ENCODE data around the gene BMPR1B.

BMPR1B gene

GRCh38 chr4:95186666-95187065 lies 428.9 kb downstream of the BMPR1B start:
- no peak overlapping the region for H3K27ac ChIP-seq (ENCODE audit: low read depth, low read length)
- H3K36me3 ChIP-seq (ENCODE audit: insufficient read depth, low read length) = no peaks in the 10 kb centered on the region
- no peaks in the 10 kb centered on the region for H3K9me3 ChIP-seq (ENCODE audit: insufficient read depth, low read depth, low read length)
- H3K4me1 ChIP-seq (ENCODE audit: insufficient read depth, low read length) = peaks cover 4% of the 10 kb centered on the region; the same call in 1 of the 2 replicates
- WGBS = 89% methylated on average over 8 of the region's 8 CpGs
- no peak overlapping the region for H3K9ac ChIP-seq (ENCODE audit: low read depth, low read length)
- no peak overlapping the region for H3K4me3 ChIP-seq (ENCODE audit: low read length)
- H3K27me3 ChIP-seq (ENCODE audit: insufficient read depth, low read length) = no peaks in the 10 kb centered on the region

- 88% methylated on average over 5 of the region's 5 CpGs for WGBS
- no peaks in the 10 kb centered on the region for H3K27me3 ChIP-seq (ENCODE audit: insufficient read depth, low read length)
- H3K4me1 ChIP-seq (ENCODE audit: insufficient read depth, low read length) = no peaks in the 10 kb centered on the region
- H3K36me3 ChIP-seq (ENCODE audit: insufficient read depth, low read length) = no peaks in the 10 kb centered on the region
- H3K9ac ChIP-seq (ENCODE audit: low read depth, low read length) = no peak overlapping the region
- no peaks in the 10 kb centered on the region for H3K9me3 ChIP-seq (ENCODE audit: insufficient read depth, low read depth, low read length)
- H3K4me3 ChIP-seq (ENCODE audit: low read length) = no peak overlapping the region
- no peak overlapping the region for H3K27ac ChIP-seq (ENCODE audit: low read depth, low read length)
These were observed 431.1 kb downstream of the BMPR1B start for GRCh38 chr4:95188701-95189370.

- H3K27ac ChIP-seq (ENCODE audit: low read depth, low read length) = no peak overlapping the region
- WGBS = 80% methylated on average over 9 of the region's 9 CpGs
These were observed 433.1 kb downstream of the BMPR1B start for GRCh38 chr4:95190751-95191436.

GRCh38 chr4:95191537-95191936 lies 433.8 kb downstream of the BMPR1B start:
- Histone ChIP-seq H3K36me3 (ENCODE audit: insufficient read depth, low read length) (no peaks in the 10 kb centered on the region), H3K27ac (ENCODE audit: low read depth, low read length) (no peak overlapping the region), H3K4me3 (ENCODE audit: low read length) (no peak overlapping the region), H3K4me1 (ENCODE audit: insufficient read depth, low read length) (no peaks in the 10 kb centered on the region), H3K9me3 (ENCODE audit: insufficient read depth, low read depth, low read length) (no peaks in the 10 kb centered on the region), H3K9ac (ENCODE audit: low read depth, low read length) (no peak overlapping the region), H3K27me3 (ENCODE audit: insufficient read depth, low read length) (no peaks in the 10 kb centered on the region)
- WGBS = 90% methylated on average over 3 of the region's 3 CpGs

More at GRCh38 chr4:95190751-95191436, 433.1 kb downstream of the BMPR1B start:
- Histone ChIP-seq H3K4me1 (ENCODE audit: insufficient read depth, low read length) (no peaks in the 10 kb centered on the region), H3K4me3 (ENCODE audit: low read length) (no peak overlapping the region), H3K27me3 (ENCODE audit: insufficient read depth, low read length) (no peaks in the 10 kb centered on the region), H3K9me3 (ENCODE audit: insufficient read depth, low read depth, low read length) (no peaks in the 10 kb centered on the region), H3K36me3 (ENCODE audit: insufficient read depth, low read length) (no peaks in the 10 kb centered on the region), H3K9ac (ENCODE audit: low read depth, low read length) (no peak overlapping the region)

- Histone ChIP-seq H3K9me3 (ENCODE audit: insufficient read depth, low read depth, low read length) (no peaks in the 10 kb centered on the region), H3K9ac (ENCODE audit: low read depth, low read length) (no peak overlapping the region), H3K4me1 (ENCODE audit: insufficient read depth, low read length) (no peaks in the 10 kb centered on the region), H3K27me3 (ENCODE audit: insufficient read depth, low read length) (no peaks in the 10 kb centered on the region), H3K4me3 (ENCODE audit: low read length) (no peak overlapping the region), H3K27ac (ENCODE audit: low read depth, low read length) (no peak overlapping the region), H3K36me3 (ENCODE audit: insufficient read depth, low read length) (no peaks in the 10 kb centered on the region)
- WGBS = 91% methylated on average over 22 of the region's 22 CpGs
These were observed 435.9 kb downstream of the BMPR1B start for GRCh38 chr4:95193391-95194224.

- Histone ChIP-seq H3K27me3 (ENCODE audit: insufficient read depth, low read length) (no peaks in the 10 kb centered on the region), H3K9me3 (ENCODE audit: insufficient read depth, low read depth, low read length) (no peaks in the 10 kb centered on the region), H3K9ac (ENCODE audit: low read depth, low read length) (no peak overlapping the region), H3K4me1 (ENCODE audit: insufficient read depth, low read length) (no peaks in the 10 kb centered on the region), H3K4me3 (ENCODE audit: low read length) (no peak overlapping the region), H3K36me3 (ENCODE audit: insufficient read depth, low read length) (no peaks in the 10 kb centered on the region), H3K27ac (ENCODE audit: low read depth, low read length) (no peak overlapping the region)
- WGBS = 86% methylated on average over 6 of the region's 6 CpGs
These were observed 439.6 kb downstream of the BMPR1B start for GRCh38 chr4:95197353-95197752.

GRCh38 chr4:95198961-95199360 lies 441.2 kb downstream of the BMPR1B start:
- WGBS = 94% methylated on average over 7 of the region's 7 CpGs
- Histone ChIP-seq H3K36me3 (ENCODE audit: insufficient read depth, low read length) (no peaks in the 10 kb centered on the region), H3K27ac (ENCODE audit: low read depth, low read length) (no peak overlapping the region), H3K4me3 (ENCODE audit: low read length) (no peak overlapping the region), H3K9me3 (ENCODE audit: insufficient read depth, low read depth, low read length) (no peaks in the 10 kb centered on the region), H3K27me3 (ENCODE audit: insufficient read depth, low read length) (no peaks in the 10 kb centered on the region), H3K9ac (ENCODE audit: low read depth, low read length) (no peak overlapping the region), H3K4me1 (ENCODE audit: insufficient read depth, low read length) (no peaks in the 10 kb centered on the region)

GRCh38 chr4:95204267-95204844 lies 446.6 kb downstream of the BMPR1B start:
- Histone ChIP-seq H3K36me3 (ENCODE audit: insufficient read depth, low read length) (no peaks in the 10 kb centered on the region), H3K27ac (ENCODE audit: low read depth, low read length) (no peak overlapping the region), H3K9me3 (ENCODE audit: insufficient read depth, low read depth, low read length) (no peaks in the 10 kb centered on the region), H3K4me3 (ENCODE audit: low read length) (no peak overlapping the region), H3K27me3 (ENCODE audit: insufficient read depth, low read length) (no peaks in the 10 kb centered on the region), H3K9ac (ENCODE audit: low read depth, low read length) (no peak overlapping the region), H3K4me1 (ENCODE audit: insufficient read depth, low read length) (no peaks in the 10 kb centered on the region)
- WGBS = 83% methylated on average over 8 of the region's 8 CpGs

- H3K4me3 ChIP-seq (ENCODE audit: low read length) = no peak overlapping the region
- 49% methylated on average over 5 of the region's 5 CpGs for WGBS
These were observed 447.1 kb downstream of the BMPR1B start for GRCh38 chr4:95204873-95205272.

More at GRCh38 chr4:95204873-95205272, 447.1 kb downstream of the BMPR1B start:
- no peaks in the 10 kb centered on the region for H3K27me3 ChIP-seq (ENCODE audit: insufficient read depth, low read length)
- no peak overlapping the region for H3K27ac ChIP-seq (ENCODE audit: low read depth, low read length)
- H3K36me3 ChIP-seq (ENCODE audit: insufficient read depth, low read length) = no peaks in the 10 kb centered on the region
- H3K4me1 ChIP-seq (ENCODE audit: insufficient read depth, low read length) = no peaks in the 10 kb centered on the region
- H3K9me3 ChIP-seq (ENCODE audit: insufficient read depth, low read depth, low read length) = no peaks in the 10 kb centered on the region
- no peak overlapping the region for H3K9ac ChIP-seq (ENCODE audit: low read depth, low read length)

All from HUES64 (cell line).